GM18909 (cell line): ENCODE results near the gene VSTM5.
"Not testable (repeated sequence)": the region's sequence is repeated elsewhere in the genome, so short reads cannot be mapped to it uniquely, and the experiment has no call there.

Experiments used
- ATAC-seq: cut with Tn5 transposase; IDR thresholded peaks from one replicate; pipeline ENCODE4 v1.9.1; 2021; ENCODE audit warnings: mild to moderate bottlenecking; ENCODE audit not compliant: unreplicated experiment, poor library complexity

VSTM5 gene

GRCh38 chr11:93850594-93851018 is at the start of gene VSTM5:
TSS of gene VSTM5 (minus strand) at chr11:93850618. CDS start at chr11:93850502, 116 bp downstream.
- ATAC-seq = no peak

GRCh38 chr11:93895106-93895862 is 44.9 kb upstream of the VSTM5 start:
- ATAC-seq = no peak

GRCh38 chr11:93890391-93891051 is 40.1 kb upstream of the VSTM5 start:
- ATAC-seq = no peak

GRCh38 chr11:93887111-93887510 is 36.7 kb upstream of the VSTM5 start:
- no peak for ATAC-seq

GRCh38 chr11:93879114-93879513 is 28.7 kb upstream of the VSTM5 start:
- not testable (repeated sequence) for ATAC-seq

GRCh38 chr11:93875637-93876036 is 25.2 kb upstream of the VSTM5 start:
- no peak for ATAC-seq

GRCh38 chr11:93871526-93871925 is 21.1 kb upstream of the VSTM5 start:
- ATAC-seq = no peak

GRCh38 chr11:93870616-93871015 is 20.2 kb upstream of the VSTM5 start:
- no peak for ATAC-seq

- no peak for ATAC-seq
Measured at GRCh38 chr11:93869830-93870229, 19.4 kb upstream of the VSTM5 start.

GRCh38 chr11:93868404-93868803 is 18.0 kb upstream of the VSTM5 start:
- not testable (repeated sequence) for ATAC-seq

- no peak for ATAC-seq
Measured at GRCh38 chr11:93861808-93862207, 11.4 kb upstream of the VSTM5 start.

GRCh38 chr11:93858121-93858775 is 7.8 kb upstream of the VSTM5 start:
- no peak for ATAC-seq

GRCh38 chr11:93857413-93858120 is 7.1 kb upstream of the VSTM5 start:
- no peak for ATAC-seq

GRCh38 chr11:93852242-93852641 is 1.8 kb upstream of the VSTM5 start:
- no peak for ATAC-seq

GRCh38 chr11:93849751-93850593 is 446 bp downstream of the VSTM5 start:
- no peak for ATAC-seq

GRCh38 chr11:93849201-93849600 is 1.2 kb downstream of the VSTM5 start:
- ATAC-seq = no peak

GRCh38 chr11:93846411-93846810 is 4.0 kb downstream of the VSTM5 start:
- ATAC-seq = no peak

GRCh38 chr11:93845181-93846092 is 5.0 kb downstream of the VSTM5 start:
- no peak for ATAC-seq

GRCh38 chr11:93844568-93844967 is 5.8 kb downstream of the VSTM5 start:
- no peak for ATAC-seq
